ENCODE measurements around the gene IL1RAP. TPM values are rescaled to one million over a fixed set of nuclear protein-coding genes. Genes with fewer than 3 reads are reported as not detected.

Gene IL1RAP
- total and polyA plus RNA-seq, 2 donors (not counting 3 experiments of a cell fraction or from before 2014, with no cell fraction given): 4.3 to 9.2 TPM

GRCh38 chr3:190686011-190686410, 172.1 kb downstream of the IL1RAP start:
- BruUV-seq (replicated peaks): no TSS peak

GRCh38 chr3:190690246-190690645, 176.4 kb downstream of the IL1RAP start:
- TF ChIP-seq GATA2 (IDR thresholded peaks at IDR 0.05; ENCODE audit: insufficient read depth, insufficient read length, low read depth, low read length): no peak
- TF ChIP-seq POLR2A (IDR thresholded peaks at IDR 0.05; ENCODE audit: low read depth, low read length): no peak
- TF ChIP-seq MYC (IDR thresholded peaks at IDR 0.05; ENCODE audit: low read depth, low read length): no peak
- no peak for TF ChIP-seq FOS (IDR thresholded peaks at IDR 0.05; ENCODE audit: borderline replicate concordance, insufficient read depth, low read length)
- no peak for TF ChIP-seq JUN (IDR thresholded peaks at IDR 0.05; ENCODE audit: borderline replicate concordance, insufficient read depth, insufficient read length, low read depth)
- TF ChIP-seq EZH2 (IDR thresholded peaks at IDR 0.05; ENCODE audit: borderline replicate concordance, low read depth, low read length, severe bottlenecking): no peak
- TF ChIP-seq POLR2AphosphoS5 (IDR thresholded peaks at IDR 0.05; ENCODE audit: insufficient read depth, low read depth, low read length): no peak
- TF ChIP-seq CTCF (IDR thresholded peaks at IDR 0.05; ENCODE audit: extremely low read depth in 1 of 2, insufficient read depth in 1 of 2, low read depth in 1 of 2, low read length in 2 of 2): no peak
- TF ChIP-seq MAX (IDR thresholded peaks at IDR 0.05; ENCODE audit: insufficient read depth, insufficient read length): no peak
- no peaks in the 10 kb centered on the region for H3K9me3 ChIP-seq (replicated peaks; ENCODE audit: control insufficient read depth, insufficient read depth, low read length)
- ChIA-PET CTCF (no interaction called here), POLR2A (no interaction called here)
- H3K4me2 ChIP-seq (ENCODE audit: insufficient read depth, low read length): no peak overlapping the region
- no peaks in the 10 kb centered on the region for H3K9me1 ChIP-seq (replicated peaks; ENCODE audit: control insufficient read depth, extremely low read depth, insufficient read depth, low read length)
- H3K4me3 ChIP-seq (replicated peaks in 1 of 3; ENCODE audit: insufficient read depth in 1 of 3, low read depth in 1 of 3, low read length in 3 of 3): no peak overlapping the region
- BruUV-seq (replicated peaks): no TSS peak
- H3K36me3 ChIP-seq (ENCODE audit: control insufficient read depth in 2 of 2, extremely low read depth in 1 of 2, insufficient read depth in 2 of 2, low read length in 2 of 2): no peaks in the 10 kb centered on the region
- no peak for DNase-seq (ENCODE audit: low read depth, low spot score)
- FAIRE-seq: no peak
- intact Hi-C loops (cut with micrococcal nuclease): no loop called here
- no peaks in the 10 kb centered on the region for H3K4me1 ChIP-seq (ENCODE audit: control insufficient read depth, extremely low read depth, insufficient read depth, low read length)
- no peak overlapping the region for H2AFZ ChIP-seq (ENCODE audit: low read depth, low read length)
- peaks cover 0 to 2% of the 10 kb centered on the region in 2 experiments for H3K27me3 ChIP-seq (ENCODE audit: control insufficient read depth in 2 of 2, insufficient read depth in 2 of 2, low read length in 2 of 2)
- dilution Hi-C loops (cut with MboI; ENCODE audit: extremely low pct_ligation_motif_present, low sequenced_read_pairs): no loop called here
- H4K20me1 ChIP-seq (replicated peaks; ENCODE audit: control insufficient read depth, extremely low read depth, insufficient read depth, low read length): no peaks in the 10 kb centered on the region
- H3K9ac ChIP-seq (replicated peaks; ENCODE audit: extremely low read depth, insufficient read depth, low read length): no peak overlapping the region
- H3K79me2 ChIP-seq (ENCODE audit: control insufficient read depth, insufficient read depth, low read length): no peaks in the 10 kb centered on the region
- H3K27ac ChIP-seq (ENCODE audit: insufficient read depth, low read depth, low read length): no peak overlapping the region

More at GRCh38 chr3:190686011-190686410, 172.1 kb downstream of the IL1RAP start:
- TF ChIP-seq JUN (IDR thresholded peaks at IDR 0.05; ENCODE audit: borderline replicate concordance, insufficient read depth, insufficient read length, low read depth) (no peak), CTCF (IDR thresholded peaks at IDR 0.05; ENCODE audit: extremely low read depth in 1 of 2, insufficient read depth in 1 of 2, low read depth in 1 of 2, low read length in 2 of 2) (no peak), POLR2A (IDR thresholded peaks at IDR 0.05; ENCODE audit: low read depth, low read length) (no peak)
- dilution Hi-C loops (cut with MboI; ENCODE audit: extremely low pct_ligation_motif_present, low sequenced_read_pairs) (no loop called here), intact Hi-C loops (cut with micrococcal nuclease) (no loop called here)
- ChIA-PET POLR2A (no interaction called here), CTCF (no interaction called here)
- FAIRE-seq (no peak), DNase-seq (ENCODE audit: low read depth, low spot score) (no peak)
- H2AFZ ChIP-seq (ENCODE audit: low read depth, low read length): no peak overlapping the region
- H3K9me1 ChIP-seq (replicated peaks; ENCODE audit: control insufficient read depth, extremely low read depth, insufficient read depth, low read length): no peaks in the 10 kb centered on the region
- H3K27ac ChIP-seq (ENCODE audit: insufficient read depth, low read depth, low read length): no peak overlapping the region
- no peak overlapping the region for H3K9ac ChIP-seq (replicated peaks; ENCODE audit: extremely low read depth, insufficient read depth, low read length)
- H3K4me1 ChIP-seq (ENCODE audit: control insufficient read depth, extremely low read depth, insufficient read depth, low read length): no peaks in the 10 kb centered on the region
- H3K4me2 ChIP-seq (ENCODE audit: insufficient read depth, low read length): no peak overlapping the region
- no peaks in the 10 kb centered on the region for H3K79me2 ChIP-seq (ENCODE audit: control insufficient read depth, insufficient read depth, low read length)
- H4K20me1 ChIP-seq (replicated peaks; ENCODE audit: control insufficient read depth, extremely low read depth, insufficient read depth, low read length): no peaks in the 10 kb centered on the region
- H3K27me3 ChIP-seq (ENCODE audit: control insufficient read depth in 2 of 2, insufficient read depth in 2 of 2, low read length in 2 of 2): peaks cover 0 to 2% of the 10 kb centered on the region in 2 experiments
- H3K4me3 ChIP-seq (replicated peaks in 1 of 3; ENCODE audit: insufficient read depth in 1 of 3, low read depth in 1 of 3, low read length in 3 of 3): no peak overlapping the region
- no peaks in the 10 kb centered on the region for H3K36me3 ChIP-seq (ENCODE audit: control insufficient read depth in 2 of 2, extremely low read depth in 1 of 2, insufficient read depth in 2 of 2, low read length in 2 of 2)
- no peaks in the 10 kb centered on the region for H3K9me3 ChIP-seq (replicated peaks; ENCODE audit: control insufficient read depth, insufficient read depth, low read length)

Measured in endothelial cell of umbilical vein (primary cell).